IPS DF 6.9 (cell line): Measurements from ENCODE around the gene JUND.

Source experiments
- DNase-seq: peaks from one replicate; pipeline ENCODE4 v3.0.0-alpha.2; 2013; ENCODE audit warnings: low read depth, low spot score
- H3K27ac ChIP-seq: one replicate; pipeline ENCODE4 v1.5.1; 2013; ENCODE audit warnings: low read length, control low read depth
- H3K27me3 ChIP-seq: 2 replicates; pipeline ENCODE4 v1.6.1; 2013; ENCODE audit warnings: mild to moderate bottlenecking, low read length; ENCODE audit not compliant: control insufficient read depth, insufficient read depth
- H3K36me3 ChIP-seq: 2 replicates; pipeline ENCODE4 v1.6.1; 2013; ENCODE audit warnings: low read length; ENCODE audit not compliant: control insufficient read depth, insufficient read depth
- H3K4me1 ChIP-seq: 2 replicates; pipeline ENCODE4 v1.6.1; 2013; ENCODE audit warnings: low read length; ENCODE audit not compliant: control insufficient read depth, insufficient read depth
- H3K4me3 ChIP-seq: 2 replicates; pipeline ENCODE4 v1.5.1; 2013; ENCODE audit warnings: mild to moderate bottlenecking, low read length
- H3K9me3 ChIP-seq: 2 replicates; pipeline ENCODE4 v1.6.1; 2013; ENCODE audit warnings: low read length, inconsistent platforms; ENCODE audit not compliant: control insufficient read depth, insufficient read depth
- WGBS: extraction: QIAGEN DNeasy Blood & Tissue Kit; methylation state at CpG from one replicate; pipeline ENCODE4 v1.1.7; 2013; ENCODE audit warnings: mixed read lengths, missing lambda C conversion rate; ENCODE audit not compliant: insufficient read length, insufficient coverage; 5-methylcytosine and 5-hydroxymethylcytosine counted together

The JUND gene

GRCh38 chr19:18269070-18269723 is 12.2 kb downstream of the JUND start:
- Histone ChIP-seq H3K4me3 (no peak overlapping the region), H3K27me3 (no peaks in the 10 kb centered on the region), H3K36me3 (no peaks in the 10 kb centered on the region; the same call in 1 of the 2 replicates), H3K9me3 (no peaks in the 10 kb centered on the region), H3K27ac (no peak overlapping the region), H3K4me1 (no peaks in the 10 kb centered on the region)
- no CpG with 5 or more reads among the region's 2 CpGs for WGBS
- DNase-seq = no peak

- Histone ChIP-seq H3K4me1 (no peaks in the 10 kb centered on the region), H3K4me3 (no peak overlapping the region), H3K27ac (no peak overlapping the region), H3K27me3 (no peaks in the 10 kb centered on the region), H3K9me3 (no peaks in the 10 kb centered on the region), H3K36me3 (no peaks in the 10 kb centered on the region; the same call in 1 of the 2 replicates)
- no CpG with 5 or more reads among the region's 42 CpGs for WGBS
- DNase-seq = no peak
Measured at GRCh38 chr19:18266771-18267686, 14.4 kb downstream of the JUND start.

- Histone ChIP-seq H3K4me3 (no peak overlapping the region), H3K9me3 (no peaks in the 10 kb centered on the region), H3K36me3 (no peaks in the 10 kb centered on the region; the same call in 1 of the 2 replicates), H3K27me3 (no peaks in the 10 kb centered on the region), H3K4me1 (no peaks in the 10 kb centered on the region; the same call in 1 of the 2 replicates), H3K27ac (no peak overlapping the region)
- no CpG with 5 or more reads among the region's 7 CpGs for whole genome bisulfite sequencing
- DNase-seq = no peak
Measured at GRCh38 chr19:18265582-18265981, 15.8 kb downstream of the JUND start.

- no peak for DNase-seq
- no peak overlapping the region for H3K27ac ChIP-seq
- no peak overlapping the region for H3K4me3 ChIP-seq
- no peaks in the 10 kb centered on the region for H3K9me3 ChIP-seq
- no CpG with 5 or more reads among the region's 23 CpGs for WGBS
- H3K4me1 ChIP-seq = no peaks in the 10 kb centered on the region; the same call in 1 of the 2 replicates
- H3K36me3 ChIP-seq = no peaks in the 10 kb centered on the region; the same call in 1 of the 2 replicates
- H3K27me3 ChIP-seq = no peaks in the 10 kb centered on the region
Measured at GRCh38 chr19:18264971-18265540, 16.4 kb downstream of the JUND start.

- no peak for DNase-seq
- no peaks in the 10 kb centered on the region; the same call in 1 of the 2 replicates for H3K4me1 ChIP-seq
- no peaks in the 10 kb centered on the region for H3K27me3 ChIP-seq
- no peaks in the 10 kb centered on the region for H3K9me3 ChIP-seq
- H3K36me3 ChIP-seq = no peaks in the 10 kb centered on the region; the same call in 1 of the 2 replicates
- H3K27ac ChIP-seq = no peak overlapping the region
- no CpG with 5 or more reads among the region's 23 CpGs for WGBS
- H3K4me3 ChIP-seq = no peak overlapping the region
Measured at GRCh38 chr19:18264137-18264854, 17.1 kb downstream of the JUND start.

- no peak for DNase-seq
- Histone ChIP-seq H3K9me3 (no peaks in the 10 kb centered on the region), H3K27ac (no peak overlapping the region), H3K4me1 (no peaks in the 10 kb centered on the region; the same call in 1 of the 2 replicates), H3K4me3 (no peak overlapping the region), H3K36me3 (no peaks in the 10 kb centered on the region; the same call in 1 of the 2 replicates), H3K27me3 (no peaks in the 10 kb centered on the region)
- WGBS = no CpG with 5 or more reads among the region's 16 CpGs
Measured at GRCh38 chr19:18263324-18264136, 17.9 kb downstream of the JUND start.

GRCh38 chr19:18262917-18263316 is 18.5 kb downstream of the JUND start:
- WGBS = no CpG with 5 or more reads among the region's 10 CpGs
- H3K27ac ChIP-seq = no peak overlapping the region
- DNase-seq = no peak

DNA sequence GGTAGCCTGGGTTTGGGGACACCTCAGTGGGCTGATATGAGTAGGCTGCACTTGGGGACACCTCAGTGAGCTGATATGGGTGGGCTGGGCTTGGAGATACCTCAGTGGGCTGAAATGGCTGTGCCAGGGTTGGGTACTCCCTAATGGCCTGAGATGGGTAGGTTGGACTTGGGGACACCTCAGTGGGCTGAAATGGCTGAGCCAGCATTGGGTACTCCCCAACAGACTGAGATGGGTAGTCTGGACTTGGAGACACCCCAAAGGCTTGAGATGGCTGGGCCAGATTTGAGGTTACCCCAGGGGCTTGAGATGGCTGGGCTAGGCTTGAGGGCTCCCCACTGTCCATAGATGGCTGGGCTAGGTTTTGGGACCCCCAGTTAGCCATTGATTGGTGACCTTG is 19.3 kb downstream of the JUND start:
- Histone ChIP-seq H3K4me3 (no peak overlapping the region), H3K27me3 (no peaks in the 10 kb centered on the region), H3K27ac (no peak overlapping the region), H3K9me3 (no peaks in the 10 kb centered on the region), H3K36me3 (no peaks in the 10 kb centered on the region; the same call in 1 of the 2 replicates), H3K4me1 (no peaks in the 10 kb centered on the region; the same call in 1 of the 2 replicates)
- DNase-seq = no peak

More at GRCh38 chr19:18262917-18263316, 18.5 kb downstream of the JUND start:
- H3K36me3 ChIP-seq = no peaks in the 10 kb centered on the region; the same call in 1 of the 2 replicates
- no peaks in the 10 kb centered on the region for H3K27me3 ChIP-seq
- H3K9me3 ChIP-seq = no peaks in the 10 kb centered on the region
- no peak overlapping the region for H3K4me3 ChIP-seq
- H3K4me1 ChIP-seq = no peaks in the 10 kb centered on the region; the same call in 1 of the 2 replicates

GRCh38 chr19:18261474-18261873 is 19.9 kb downstream of the JUND start:
- H3K9me3 ChIP-seq = no peaks in the 10 kb centered on the region
- no peaks in the 10 kb centered on the region; the same call in 1 of the 2 replicates for H3K4me1 ChIP-seq
- H3K27me3 ChIP-seq = no peaks in the 10 kb centered on the region
- H3K4me3 ChIP-seq = no peak overlapping the region
- no peak overlapping the region for H3K27ac ChIP-seq
- DNase-seq = no peak
- WGBS = no CpG with 5 or more reads among the region's 2 CpGs
- no peaks in the 10 kb centered on the region; the same call in 1 of the 2 replicates for H3K36me3 ChIP-seq
